Activated CD4-positive, alpha-beta T cell treated with anti-CD3 and anti-CD28 coated beads, Interleukin-2, amount 10 ng/mL, durations not matched to agents 7 days and 5 days (primary cell): ENCODE measurements around the gene ATP6V1G2. TPM values are rescaled to one million over a fixed set of nuclear protein-coding genes. Genes with fewer than 3 reads are reported as not detected.

ENCODE experiments used
- CTCF ChIA-PET: fragments of 350-600 bp; sonication (Branson Sonifier 250); formaldehyde crosslinking; loops from one replicate; lab custom pipeline; 2021; ENCODE audit warnings: antibody characterized with exemption; lab: Charles Lee
- POLR2A ChIA-PET: fragments of 350-600 bp; sonication (Branson Sonifier 250); formaldehyde crosslinking; loops from one replicate; lab custom pipeline; 2021; ENCODE audit warnings: antibody characterized with exemption; lab: Charles Lee
- DNase-seq: peaks from one replicate; pipeline ENCODE4 v3.0.0-alpha.2; 2020
- H3K27ac Mint-ChIP-seq: one replicate; pipeline ENCODE4 v1.8.0; 2021; ENCODE audit warnings: mild to moderate bottlenecking, moderate library complexity, mixed read lengths
- H3K27me3 Mint-ChIP-seq: one replicate; pipeline ENCODE4 v1.8.0; 2021; ENCODE audit warnings: mixed read lengths
- H3K36me3 Mint-ChIP-seq: one replicate; pipeline ENCODE4 v1.8.0; 2021; ENCODE audit warnings: low read depth, mixed read lengths
- H3K4me1 Mint-ChIP-seq: one replicate; pipeline ENCODE4 v1.8.0; 2021; ENCODE audit warnings: mixed read lengths
- H3K4me3 Mint-ChIP-seq: one replicate; pipeline ENCODE4 v1.8.0; 2021; ENCODE audit warnings: mild to moderate bottlenecking, moderate library complexity, mixed read lengths
- H3K9me3 Mint-ChIP-seq: one replicate; pipeline ENCODE4 v1.8.0; 2021; ENCODE audit warnings: mixed read lengths
- total RNA-seq, 2 experiments: library from RNA; stranded (reverse); gene quantifications; one replicate each; pipeline ENCODE4 v1.2.3, GENCODE V29; 2021

Gene ATP6V1G2
- total RNA-seq, 2 experiments from 2014 or later = 3.6 to 3.7 TPM

DNA sequence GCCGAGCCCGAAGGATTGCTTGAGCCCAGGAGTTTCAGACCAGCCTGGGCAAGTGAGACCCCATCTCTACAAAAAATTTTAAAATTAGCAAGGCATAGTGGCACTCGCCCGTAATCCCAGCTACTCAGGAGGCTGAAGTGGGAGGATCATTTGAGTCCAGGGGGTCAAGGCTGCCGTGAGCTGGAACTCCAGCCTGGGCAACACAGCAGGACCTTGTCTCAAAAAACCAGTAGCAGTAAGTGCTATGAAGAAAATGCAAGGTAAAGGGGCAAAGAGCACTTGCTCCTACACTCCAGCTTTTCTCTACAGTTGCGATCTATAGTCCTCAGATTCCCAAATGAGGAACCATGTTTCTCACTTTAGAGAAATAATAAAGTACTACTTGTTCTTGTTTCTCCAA lies 2.8 kb downstream of the ATP6V1G2 start:
- H3K36me3 Mint-ChIP-seq = peaks cover 27% of the 10 kb centered on the region
- ChIA-PET CTCF (interaction anchor here (0.6 to 23.4 kb wide), 3 partner anchors 55 to 255 kb away, joined by 4 to 497 read pairs (median 4); partner anchors contain the start of gene NCR3), POLR2A (no interaction called here)
- no peak for DNase-seq
- no peak overlapping the region for H3K27ac Mint-ChIP-seq
- H3K4me3 Mint-ChIP-seq = no peak overlapping the region
- H3K27me3 Mint-ChIP-seq = no peaks in the 10 kb centered on the region
- H3K9me3 Mint-ChIP-seq = no peaks in the 10 kb centered on the region
- peaks cover 61% of the 10 kb centered on the region for H3K4me1 Mint-ChIP-seq

GRCh38 chr6:31541658-31542521 lies 4.5 kb downstream of the ATP6V1G2 start, which contains the start of gene DDX39B:
Gene DDX39B (minus strand): TSS chr6:31542003. CDS start chr6:31540532, 1,471 bp downstream.
- H3K27ac Mint-ChIP-seq = peak within 1 kb of the TSS; percentile 99
- CTCF ChIA-PET = interaction anchor here (0.8 to 23.4 kb wide), 18 partner anchors 9 to 412 kb away, joined by 3 to 497 read pairs (median 4); partner anchors contain the start of genes LTB, MCCD1, MICB and NCR3
- POLR2A ChIA-PET = interaction anchor here (0.7 to 2.2 kb wide), 5 partner anchors 33 to 636 kb away, joined by 3 to 13 read pairs (median 3); partner anchors contain the start of gene TNF
- peak within 1 kb of the TSS; percentile 98 for H3K4me3 Mint-ChIP-seq
- peaks cover 40% of the 10 kb centered on the region for H3K36me3 Mint-ChIP-seq
- peak; percentile 96 for DNase-seq
- H3K4me1 Mint-ChIP-seq = peaks cover 54% of the 10 kb centered on the region
- no peaks in the 10 kb centered on the region for H3K27me3 Mint-ChIP-seq
- H3K9me3 Mint-ChIP-seq = no peaks in the 10 kb centered on the region

DNA sequence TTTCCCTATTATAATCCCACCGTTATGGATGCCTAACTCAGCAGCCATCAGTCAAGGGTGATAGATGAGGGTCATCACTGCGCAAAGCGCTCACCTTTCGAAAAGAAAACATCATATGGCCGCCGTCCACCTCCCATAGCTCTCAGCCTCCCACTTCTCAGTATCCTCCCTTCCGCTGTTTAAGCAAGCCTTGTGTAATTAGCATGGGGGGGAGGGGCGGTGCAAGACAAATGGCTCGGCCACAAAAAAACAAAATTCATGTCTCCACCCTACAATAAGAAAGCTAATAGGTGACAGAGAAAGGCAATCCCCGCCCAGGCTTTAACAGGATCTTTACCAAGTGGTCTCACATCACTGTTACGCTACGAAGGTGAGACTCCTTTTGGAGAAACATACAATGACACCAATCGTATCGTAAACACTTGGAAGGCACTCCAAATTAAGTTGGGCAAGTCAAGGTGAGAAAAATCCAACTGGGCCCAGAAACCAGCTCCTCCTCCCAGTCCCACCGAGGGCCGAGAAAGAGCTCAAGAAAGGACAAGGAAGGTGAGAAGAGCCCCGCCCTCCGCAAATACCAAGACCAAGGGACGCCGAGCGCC lies 5.2 kb downstream of the ATP6V1G2 start:
- peaks cover 53% of the 10 kb centered on the region for H3K4me1 Mint-ChIP-seq
- POLR2A ChIA-PET = interaction anchor here (0.7 to 2.2 kb wide), 5 partner anchors 34 to 635 kb away, joined by 3 to 13 read pairs (median 3); partner anchors contain the start of gene TNF
- H3K27me3 Mint-ChIP-seq = no peaks in the 10 kb centered on the region
- peak; percentile 81 for DNase-seq
- peak overlapping the region; percentile 98 for H3K4me3 Mint-ChIP-seq
- CTCF ChIA-PET = interaction anchor here (1.0 to 23.4 kb wide), 15 partner anchors 10 to 413 kb away, joined by 3 to 497 read pairs (median 4); partner anchors contain the start of genes LTB, MCCD1, MICB and NCR3
- no peaks in the 10 kb centered on the region for H3K9me3 Mint-ChIP-seq
- H3K27ac Mint-ChIP-seq = peak overlapping the region; percentile 99
- peaks cover 46% of the 10 kb centered on the region for H3K36me3 Mint-ChIP-seq

DNA sequence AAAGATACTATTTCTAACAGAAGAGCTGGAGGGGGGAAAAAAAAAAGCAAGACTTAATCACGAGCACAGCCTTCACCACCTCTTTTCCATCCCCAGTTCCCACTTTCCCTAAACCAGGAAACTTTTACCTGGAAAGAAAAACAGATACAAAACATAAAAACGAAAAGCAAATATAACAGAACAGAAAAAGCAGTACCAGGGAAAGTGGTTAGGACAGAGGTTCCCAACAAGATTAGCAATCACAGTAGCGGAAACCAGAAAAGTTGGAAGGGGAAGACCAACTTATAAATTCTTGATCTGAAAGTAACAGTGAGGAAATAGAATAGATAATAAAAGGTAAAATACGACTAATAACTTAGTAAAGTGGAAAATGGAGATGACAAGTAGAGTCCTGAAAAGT lies 5.8 kb downstream of the ATP6V1G2 start:
- POLR2A ChIA-PET = interaction anchor here (1.8 to 2.2 kb wide), 2 partner anchors 35 to 46 kb away, joined by 10 to 13 read pairs; partner anchors contain the start of gene TNF
- H3K4me3 Mint-ChIP-seq = peak overlapping the region; percentile 98
- DNase-seq = no peak
- CTCF ChIA-PET = interaction anchor here (0.9 to 23.4 kb wide), 6 partner anchors 10 to 112 kb away, joined by 3 to 497 read pairs (median 12); partner anchors contain the start of genes BAG6, MCCD1, MICB and NCR3
- H3K4me1 Mint-ChIP-seq = peaks cover 52% of the 10 kb centered on the region
- H3K27me3 Mint-ChIP-seq = no peaks in the 10 kb centered on the region
- no peaks in the 10 kb centered on the region for H3K9me3 Mint-ChIP-seq
- peak overlapping the region; percentile 99 for H3K27ac Mint-ChIP-seq
- H3K36me3 Mint-ChIP-seq = peaks cover 51% of the 10 kb centered on the region

DNA sequence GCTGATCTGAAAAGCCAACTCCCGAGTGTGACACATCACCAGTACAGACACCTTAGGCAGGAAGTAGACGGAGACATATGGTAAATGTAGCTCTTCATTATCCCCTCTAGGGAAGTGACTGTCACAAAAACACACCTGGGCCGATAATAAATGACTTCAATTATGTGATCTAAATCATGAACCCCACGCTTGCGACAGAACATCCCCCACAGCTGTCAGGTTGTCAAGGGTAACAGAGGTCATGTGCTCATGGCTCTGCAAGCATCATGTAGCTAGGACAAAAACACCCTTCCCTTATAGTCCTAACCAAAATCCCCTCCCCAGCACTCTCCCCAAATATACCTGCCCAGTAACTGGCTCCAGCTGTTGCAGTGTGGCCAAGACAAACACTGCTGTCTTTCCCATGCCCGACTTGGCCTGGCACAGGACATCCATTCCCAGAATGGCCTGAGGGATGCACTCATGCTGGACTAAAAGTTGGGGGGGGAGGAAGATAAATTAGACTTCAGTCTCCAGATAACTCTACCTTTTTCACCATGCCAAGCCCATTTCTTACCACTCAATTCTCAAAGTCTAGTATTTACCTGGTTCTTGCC lies 7.5 kb downstream of the ATP6V1G2 start:
- peaks cover 68% of the 10 kb centered on the region for H3K36me3 Mint-ChIP-seq
- ChIA-PET POLR2A (no interaction called here), CTCF (interaction anchor here (1.0 to 23.4 kb wide), 3 partner anchors 10 to 83 kb away, joined by 3 to 497 read pairs (median 5); partner anchors contain the start of genes MCCD1 and NCR3)
- peak overlapping the region; percentile 98 for H3K4me3 Mint-ChIP-seq
- DNase-seq = no peak
- H3K27me3 Mint-ChIP-seq = no peaks in the 10 kb centered on the region
- peak overlapping the region; percentile 72 for H3K27ac Mint-ChIP-seq
- H3K4me1 Mint-ChIP-seq = peaks cover 53% of the 10 kb centered on the region
- H3K9me3 Mint-ChIP-seq = no peaks in the 10 kb centered on the region

DNA sequence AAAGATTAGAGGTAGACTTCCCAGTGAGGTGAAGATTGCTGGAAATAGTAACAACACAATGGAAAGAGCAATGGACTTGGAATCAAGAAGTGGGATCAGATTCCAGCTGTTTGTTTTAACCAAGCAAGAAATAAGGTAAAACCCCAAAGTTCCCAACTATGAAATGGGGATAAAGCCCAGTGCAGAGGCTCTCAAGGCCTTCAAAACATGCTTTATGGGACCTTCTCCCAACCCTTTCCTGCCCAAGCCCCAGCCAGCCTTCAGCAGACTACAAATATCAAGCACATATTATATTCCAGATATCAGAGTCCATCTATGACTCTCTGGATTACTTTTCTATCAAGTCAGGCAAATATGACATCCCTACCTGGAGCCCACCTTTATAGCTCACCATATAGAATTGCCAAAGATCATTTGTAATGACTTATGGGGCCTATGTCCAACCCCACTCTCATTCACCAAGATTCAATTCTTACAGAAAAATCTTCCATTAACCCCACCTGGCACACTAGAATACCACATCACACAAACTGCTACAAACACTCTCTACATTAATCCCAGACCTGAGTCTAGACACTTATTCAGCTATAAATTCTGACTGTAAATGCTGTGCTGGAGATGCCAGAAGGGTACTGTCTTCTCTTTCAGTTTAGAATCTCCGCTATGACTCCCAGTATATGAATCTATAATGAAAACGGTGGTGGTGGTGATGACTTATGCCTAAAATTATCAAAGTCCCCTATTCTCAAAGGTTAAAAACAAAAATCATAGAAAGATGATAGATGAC lies 10.7 kb downstream of the ATP6V1G2 start:
- POLR2A ChIA-PET = interaction anchor here (0.5 kb wide), 1 partner anchor 340 kb away, joined by 6 read pairs; no protein-coding TSS in a partner anchor
- Mint-ChIP-seq H3K36me3 (peaks cover 86% of the 10 kb centered on the region), H3K4me3 (no peak overlapping the region)

GRCh38 chr6:31534521-31535040 lies 11.8 kb downstream of the ATP6V1G2 start:
- no peaks in the 10 kb centered on the region for H3K9me3 Mint-ChIP-seq
- peaks cover 37% of the 10 kb centered on the region for H3K4me1 Mint-ChIP-seq
- H3K27ac Mint-ChIP-seq = no peak overlapping the region
- H3K36me3 Mint-ChIP-seq = peaks cover 86% of the 10 kb centered on the region
- no peak for DNase-seq
- no peaks in the 10 kb centered on the region for H3K27me3 Mint-ChIP-seq
- H3K4me3 Mint-ChIP-seq = no peak overlapping the region
- POLR2A ChIA-PET = no interaction called here
- CTCF ChIA-PET = no interaction called here

More for the DNA sequence above, 10.7 kb downstream of the ATP6V1G2 start:
- Mint-ChIP-seq H3K27me3 (no peaks in the 10 kb centered on the region), H3K27ac (no peak overlapping the region), H3K4me1 (peaks cover 44% of the 10 kb centered on the region), H3K9me3 (no peaks in the 10 kb centered on the region)
- no peak for DNase-seq
- CTCF ChIA-PET = interaction anchor here (1.0 to 1.8 kb wide), 3 partner anchors 11 to 62 kb away, joined by 3 to 4 read pairs (median 3); partner anchors contain the start of gene ATP6V1G2

GRCh38 chr6:31534011-31534410 lies 12.4 kb downstream of the ATP6V1G2 start:
- no peak for DNase-seq
- CTCF ChIA-PET = no interaction called here
- H3K27ac Mint-ChIP-seq = no peak overlapping the region
- H3K4me3 Mint-ChIP-seq = no peak overlapping the region
- H3K36me3 Mint-ChIP-seq = peaks cover 82% of the 10 kb centered on the region
- no peaks in the 10 kb centered on the region for H3K9me3 Mint-ChIP-seq
- H3K4me1 Mint-ChIP-seq = peaks cover 32% of the 10 kb centered on the region
- POLR2A ChIA-PET = no interaction called here
- no peaks in the 10 kb centered on the region for H3K27me3 Mint-ChIP-seq

DNA sequence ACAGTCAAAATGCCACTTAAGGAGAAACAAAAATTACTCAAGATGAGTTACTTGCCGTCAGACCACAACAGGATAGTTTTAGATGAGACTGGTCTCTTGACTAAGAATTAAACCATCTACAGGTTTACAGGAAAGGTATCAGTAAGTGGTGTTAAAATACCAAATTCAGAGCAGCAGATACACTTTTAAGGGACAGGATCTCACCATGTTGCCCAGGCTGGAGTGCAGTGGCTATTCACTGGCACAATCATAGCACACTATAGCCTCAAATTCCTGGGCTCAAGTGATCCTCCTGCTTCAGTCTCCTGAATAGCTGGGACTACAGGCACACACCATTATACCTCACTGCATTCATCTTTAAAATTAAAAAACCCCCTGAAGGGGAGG lies 13.0 kb downstream of the ATP6V1G2 start:
- H3K4me1 Mint-ChIP-seq = peaks cover 26% of the 10 kb centered on the region
- H3K27ac Mint-ChIP-seq = no peak overlapping the region
- no peaks in the 10 kb centered on the region for H3K9me3 Mint-ChIP-seq
- H3K36me3 Mint-ChIP-seq = peaks cover 76% of the 10 kb centered on the region
- CTCF ChIA-PET = no interaction called here
- POLR2A ChIA-PET = no interaction called here
- no peaks in the 10 kb centered on the region for H3K27me3 Mint-ChIP-seq
- no peak overlapping the region for H3K4me3 Mint-ChIP-seq
- DNase-seq = no peak

GRCh38 chr6:31532644-31533454 lies 13.6 kb downstream of the ATP6V1G2 start:
- Mint-ChIP-seq H3K27me3 (no peaks in the 10 kb centered on the region), H3K27ac (no peak overlapping the region), H3K4me3 (no peak overlapping the region), H3K36me3 (peaks cover 73% of the 10 kb centered on the region), H3K9me3 (no peaks in the 10 kb centered on the region), H3K4me1 (peaks cover 23% of the 10 kb centered on the region)
- CTCF ChIA-PET = no interaction called here
- no peak for DNase-seq
- POLR2A ChIA-PET = no interaction called here
